NCI-H446 (cell line): Measurements from ENCODE around the gene CD46.

ENCODE experiments used
- DNase-seq, 2 experiments: peaks; one replicate each; lab custom pipeline; 2025; lab: John Stamatoyannopoulos, UW

Gene CD46

GRCh38 chr1:207828485-207829158 is 76.8 kb downstream of the CD46 start:
- DNase-seq, result peak; percentile 10 to 67

DNA sequence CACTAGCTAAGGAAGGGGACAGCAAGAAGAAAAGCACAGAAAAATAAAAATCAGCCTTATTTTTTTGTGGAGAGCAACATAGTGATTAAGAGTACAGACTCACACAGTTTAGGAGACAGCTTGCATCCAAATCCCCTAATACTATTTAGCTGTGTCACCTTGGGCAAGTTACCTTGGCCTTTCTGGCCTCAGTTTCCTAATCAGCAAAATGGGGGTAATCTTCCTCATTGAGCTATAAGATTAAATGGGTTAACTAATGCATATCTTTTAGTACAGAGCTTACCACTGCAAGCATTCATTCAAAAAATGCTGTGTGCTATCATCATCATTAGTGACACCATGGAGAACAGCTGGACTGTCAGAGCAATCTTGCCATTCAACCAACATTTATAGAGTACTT is 77.7 kb downstream of the CD46 start:
- DNase-seq, result no peak

GRCh38 chr1:207830788-207831187 is 78.9 kb downstream of the CD46 start:
- no peak for DNase-seq

GRCh38 chr1:207831517-207832327 is 79.9 kb downstream of the CD46 start:
- no peak for DNase-seq

DNA sequence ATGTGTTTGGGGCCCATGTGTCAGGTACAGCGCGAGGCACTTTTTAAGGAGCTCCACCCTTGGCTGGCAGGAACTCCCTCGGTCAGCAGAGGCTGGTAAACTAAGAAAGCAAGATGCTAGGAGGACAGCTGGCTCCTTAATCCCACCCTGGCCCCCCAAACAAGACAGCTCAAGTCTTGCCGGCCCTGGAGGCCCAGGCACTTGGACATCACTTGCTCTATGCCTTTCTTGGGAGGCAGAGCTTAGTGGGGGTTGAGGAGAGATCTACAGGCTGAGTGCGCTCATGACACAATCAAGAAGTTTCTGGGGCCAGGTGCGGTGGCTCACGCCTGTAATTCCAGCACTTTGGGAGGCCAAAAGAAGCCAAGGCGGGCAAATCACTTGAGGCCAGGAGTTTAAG is 80.9 kb downstream of the CD46 start:
- DNase-seq, result no peak

GRCh38 chr1:207833381-207833780 is 81.5 kb downstream of the CD46 start:
- DNase-seq, result no peak

DNA sequence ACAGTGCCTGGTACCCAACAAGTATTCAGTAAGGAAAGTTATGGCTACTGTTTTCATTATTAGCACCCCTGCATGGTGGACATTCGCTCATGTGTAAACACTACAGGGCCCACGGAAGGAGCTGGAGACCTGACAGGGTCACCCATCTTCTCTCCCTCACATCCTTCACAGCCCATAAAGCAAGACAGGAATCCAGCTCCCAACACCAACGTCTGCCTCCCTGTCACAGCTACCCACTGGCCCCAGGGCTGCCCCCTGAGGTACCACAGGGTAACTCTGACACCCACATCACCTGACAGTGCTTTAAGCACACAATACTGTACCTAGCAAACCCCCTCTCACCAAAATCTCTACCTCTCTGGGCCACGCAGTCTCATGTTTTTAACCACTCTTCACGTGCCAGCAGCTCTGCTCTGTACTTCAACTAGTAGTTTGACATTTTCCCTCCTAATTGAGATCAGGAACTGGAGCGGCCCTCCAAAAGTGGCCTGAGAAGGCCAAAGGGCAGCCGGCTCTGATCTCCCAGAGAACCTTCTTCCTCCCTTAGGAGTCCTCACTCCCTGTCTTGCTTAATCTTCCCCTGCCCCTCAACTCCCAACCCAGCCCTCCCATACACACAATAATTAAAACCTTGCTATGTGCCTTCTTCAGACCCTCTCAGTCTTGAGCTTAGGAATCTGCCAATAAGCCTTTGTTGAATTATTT is 82.3 kb downstream of the CD46 start:
- no peak for DNase-seq

- DNase-seq, result no peak
Measured at GRCh38 chr1:207835958-207836357, 84.1 kb downstream of the CD46 start.

GRCh38 chr1:207836591-207837347 is 84.9 kb downstream of the CD46 start:
- no peak for DNase-seq

DNA sequence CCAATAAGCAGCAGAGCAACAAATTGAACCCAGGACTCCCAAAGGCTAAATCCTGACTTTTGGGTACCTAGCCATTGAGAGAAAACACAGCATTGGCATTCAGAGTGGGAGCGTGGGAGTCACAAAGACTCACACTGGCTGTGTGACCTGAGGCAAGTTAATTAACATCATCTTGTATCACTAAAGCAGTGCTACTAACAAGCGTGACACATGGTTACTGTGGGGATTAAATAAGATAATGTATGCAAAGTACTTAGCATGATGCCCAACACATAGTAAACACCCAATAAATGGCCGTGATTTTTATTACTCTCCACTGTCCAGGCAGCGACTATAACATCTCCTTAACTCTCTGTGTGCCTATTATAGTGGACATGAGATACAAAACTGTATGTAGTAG is 85.8 kb downstream of the CD46 start:
- no peak for DNase-seq

GRCh38 chr1:207838156-207839082 is 86.6 kb downstream of the CD46 start:
- DNase-seq, result no peak

DNA sequence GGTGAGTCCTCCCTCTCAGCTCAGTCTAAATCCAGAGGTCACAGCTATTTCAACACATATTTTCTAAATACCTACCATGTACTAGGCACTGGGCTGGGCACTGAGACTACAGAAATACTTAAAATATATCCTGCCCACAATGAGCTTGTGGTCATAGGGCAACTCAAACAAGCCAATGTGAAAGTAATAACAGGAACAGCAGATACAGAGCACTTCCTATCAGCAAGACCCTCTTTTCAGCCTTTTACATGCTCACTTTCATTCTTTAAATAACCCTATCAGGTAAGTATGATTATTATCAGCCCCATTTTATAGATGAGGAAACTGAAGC is 87.2 kb downstream of the CD46 start:
- DNase-seq, result no peak

DNA sequence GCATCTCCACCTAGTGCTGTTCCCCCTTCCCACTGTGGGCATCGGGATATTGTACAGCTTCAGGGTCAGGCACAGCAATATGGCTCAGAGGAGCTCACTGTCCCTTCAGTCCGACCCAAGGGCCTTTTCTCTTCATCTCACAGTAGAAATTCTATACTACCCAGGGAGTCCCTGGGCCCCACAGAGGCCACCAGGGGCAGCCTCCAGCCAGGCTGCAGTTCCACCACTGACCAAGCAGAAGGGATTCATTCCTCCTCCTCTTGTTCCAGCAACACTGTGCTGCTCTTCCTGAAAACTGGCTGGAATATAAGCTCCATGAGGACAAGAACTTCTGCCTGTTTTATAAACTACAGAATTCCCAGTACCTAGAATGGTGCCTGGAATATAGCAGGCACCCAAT is 88.5 kb downstream of the CD46 start:
- DNase-seq, result no peak

DNA sequence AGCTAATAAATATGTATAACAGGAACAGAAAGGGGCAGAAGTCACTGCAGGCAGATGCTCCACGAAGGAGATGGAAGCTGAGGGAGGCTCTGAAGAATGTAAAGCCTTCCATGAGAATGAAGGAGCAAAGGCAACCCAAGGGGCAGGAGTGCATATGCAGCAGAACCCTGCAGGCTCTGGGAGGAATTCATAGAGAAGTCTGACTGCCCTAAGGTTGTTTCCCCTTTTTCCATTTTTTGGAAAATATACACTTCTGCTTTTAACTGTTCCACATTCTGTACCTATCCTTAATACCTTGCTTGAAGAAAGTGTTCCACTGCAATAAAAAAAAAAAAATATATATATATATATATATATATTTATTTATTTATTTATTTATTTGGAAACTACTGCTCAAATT is 89.4 kb downstream of the CD46 start:
- DNase-seq, result no peak

DNA sequence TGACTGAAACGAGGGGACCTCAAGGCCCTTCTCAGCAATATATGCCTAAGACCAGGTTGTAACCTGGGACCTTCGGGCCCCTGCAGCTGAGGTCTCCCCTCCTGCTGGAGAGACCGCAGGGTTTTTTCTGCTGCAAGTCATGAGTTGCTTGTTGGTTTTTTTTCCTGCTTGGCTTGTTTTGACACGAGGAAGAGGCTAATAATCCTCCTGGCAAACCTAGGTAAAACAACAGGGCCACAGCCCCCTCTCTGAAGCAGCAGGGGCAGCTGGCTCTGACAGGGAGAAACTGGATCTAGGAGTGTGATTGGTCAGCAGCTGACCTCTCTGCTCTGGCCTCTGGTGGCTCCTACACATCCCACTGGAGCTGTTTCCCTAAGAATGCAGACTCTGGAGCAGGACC is 90.0 kb downstream of the CD46 start:
- DNase-seq, result no peak

DNA sequence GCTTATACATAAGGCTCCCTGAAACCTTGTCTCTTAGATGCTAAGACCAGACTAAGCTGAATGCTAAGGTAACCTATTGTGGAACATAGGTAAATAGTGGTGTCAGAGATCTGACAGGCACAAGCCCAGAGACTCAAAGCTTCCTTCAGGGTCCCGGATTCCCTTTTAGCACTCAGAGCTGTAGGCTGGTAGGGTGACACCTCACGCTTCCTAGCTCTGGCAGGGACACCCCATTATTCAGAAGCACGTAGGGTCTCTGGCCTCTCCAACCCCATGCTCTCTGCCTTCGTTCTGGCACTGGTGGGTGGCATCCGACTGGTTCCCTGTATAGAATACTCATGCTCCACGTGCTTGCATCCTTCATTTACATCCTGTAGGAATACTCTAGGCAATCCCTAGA is 90.7 kb downstream of the CD46 start:
- no peak for DNase-seq

- DNase-seq, result no peak
Measured at GRCh38 chr1:207844371-207844770, 92.5 kb downstream of the CD46 start.
